ENCODE measurements around the gene MUC2.

DNA sequence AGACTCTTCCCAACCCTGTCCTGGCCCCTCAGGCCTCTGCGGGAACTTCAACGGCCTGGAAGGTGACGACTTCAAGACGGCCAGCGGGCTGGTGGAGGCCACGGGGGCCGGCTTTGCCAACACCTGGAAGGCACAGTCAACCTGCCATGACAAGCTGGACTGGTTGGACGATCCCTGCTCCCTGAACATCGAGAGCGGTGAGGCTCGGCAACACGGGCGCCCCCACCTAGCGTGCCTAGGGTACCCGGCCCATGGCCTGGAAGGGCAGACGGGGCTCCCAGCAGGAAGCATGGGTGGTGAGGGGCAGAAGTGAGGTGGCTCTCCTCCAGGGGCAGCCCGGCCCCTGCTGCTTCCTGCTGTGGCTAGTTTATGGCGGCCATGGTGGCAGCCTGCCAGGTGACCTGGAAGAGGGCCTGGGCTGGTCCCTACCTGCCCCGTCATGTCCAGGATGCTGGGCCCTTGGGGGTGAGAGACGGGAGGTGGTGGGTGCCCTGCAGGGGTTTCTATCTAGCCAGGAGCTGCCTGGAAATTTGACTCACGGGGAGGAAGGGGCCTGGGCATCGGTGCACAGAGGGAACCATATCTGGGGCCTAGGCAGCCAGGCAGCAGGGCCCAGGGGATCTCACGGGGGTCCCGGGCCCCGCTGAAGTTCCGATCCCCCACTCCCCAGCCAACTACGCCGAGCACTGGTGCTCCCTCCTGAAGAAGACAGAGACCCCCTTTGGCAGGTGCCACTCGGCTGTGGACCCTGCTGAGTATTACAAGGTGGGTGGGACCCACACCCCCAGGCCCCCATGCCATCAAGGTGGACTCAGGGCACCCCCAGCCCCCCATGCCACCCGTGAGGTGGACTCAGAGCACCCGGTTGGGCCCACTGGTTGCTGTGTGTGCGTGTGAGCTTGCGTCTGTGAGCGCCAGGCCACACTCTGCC lies 9.2 kb downstream of the MUC2 start:
- TF ChIP-seq POLR2A (IDR thresholded peaks at IDR 0.05): no peak
- TF ChIP-seq, protein P1, sequence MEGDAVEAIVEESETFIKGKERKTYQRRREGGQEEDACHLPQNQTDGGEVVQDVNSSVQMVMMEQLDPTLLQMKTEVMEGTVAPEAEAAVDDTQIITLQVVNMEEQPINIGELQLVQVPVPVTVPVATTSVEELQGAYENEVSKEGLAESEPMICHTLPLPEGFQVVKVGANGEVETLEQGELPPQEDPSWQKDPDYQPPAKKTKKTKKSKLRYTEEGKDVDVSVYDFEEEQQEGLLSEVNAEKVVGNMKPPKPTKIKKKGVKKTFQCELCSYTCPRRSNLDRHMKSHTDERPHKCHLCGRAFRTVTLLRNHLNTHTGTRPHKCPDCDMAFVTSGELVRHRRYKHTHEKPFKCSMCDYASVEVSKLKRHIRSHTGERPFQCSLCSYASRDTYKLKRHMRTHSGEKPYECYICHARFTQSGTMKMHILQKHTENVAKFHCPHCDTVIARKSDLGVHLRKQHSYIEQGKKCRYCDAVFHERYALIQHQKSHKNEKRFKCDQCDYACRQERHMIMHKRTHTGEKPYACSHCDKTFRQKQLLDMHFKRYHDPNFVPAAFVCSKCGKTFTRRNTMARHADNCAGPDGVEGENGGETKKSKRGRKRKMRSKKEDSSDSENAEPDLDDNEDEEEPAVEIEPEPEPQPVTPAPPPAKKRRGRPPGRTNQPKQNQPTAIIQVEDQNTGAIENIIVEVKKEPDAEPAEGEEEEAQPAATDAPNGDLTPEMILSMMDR (IDR thresholded peaks at IDR 0.05): no peak
